ENCODE results near the gene SH2D3C.

Gene SH2D3C

GRCh38 chr9:127780126-127780885 is 1.8 kb upstream of the SH2D3C start:
- Histone ChIP-seq H3K27ac (ENCODE audit: low read depth, low read length, poor library complexity, severe bottlenecking) (peak overlapping the region; percentile 95), H3K79me2 (ENCODE audit: insufficient read depth, low read length) (no peaks in the 10 kb centered on the region; the same call in 1 of the 2 replicates), H3K27me3 (ENCODE audit: insufficient read depth, low read length) (no peaks in the 10 kb centered on the region), H3K4me2 (ENCODE audit: low read length) (no peak overlapping the region), H3K9me2 (ENCODE audit: low read depth, low read length) (no peaks in the 10 kb centered on the region), H3K4me1 (ENCODE audit: insufficient read depth, low read length, severe bottlenecking) (peaks cover 75% of the 10 kb centered on the region), H2AFZ (ENCODE audit: low read length) (no peak overlapping the region), H3K9ac (ENCODE audit: low read length) (no peak overlapping the region), H3K36me3 (ENCODE audit: insufficient read depth, low read length) (0 out of 2 replicates have a peak, but pooled peaks cover 4% of the 10 kb centered on the region), H3K9me3 (ENCODE audit: low read length) (no peaks in the 10 kb centered on the region), H3K4me3 (ENCODE audit: low read depth, low read length, poor library complexity, severe bottlenecking) (no peak overlapping the region), H4K20me1 (ENCODE audit: insufficient read depth, low read length) (no peaks in the 10 kb centered on the region), H3F3A (ENCODE audit: insufficient read depth, low read length) (0 out of 2 replicates have a peak, but pooled peaks cover 4% of the 10 kb centered on the region)
- TF ChIP-seq EZH2 (IDR thresholded peaks at IDR 0.05; ENCODE audit: borderline replicate concordance, low read length): no peak
- no peak for TF ChIP-seq CTCF (IDR thresholded peaks at IDR 0.05; ENCODE audit: low read length)

- TF ChIP-seq CTCF (IDR thresholded peaks at IDR 0.05; ENCODE audit: low read length) (no peak), EZH2 (IDR thresholded peaks at IDR 0.05; ENCODE audit: borderline replicate concordance, low read length) (no peak)
- Histone ChIP-seq H3K79me2 (ENCODE audit: insufficient read depth, low read length) (no peaks in the 10 kb centered on the region; the same call in 1 of the 2 replicates), H4K20me1 (ENCODE audit: insufficient read depth, low read length) (no peaks in the 10 kb centered on the region), H3K4me1 (ENCODE audit: insufficient read depth, low read length, severe bottlenecking) (peaks cover 69% of the 10 kb centered on the region), H3F3A (ENCODE audit: insufficient read depth, low read length) (0 out of 2 replicates have a peak, but pooled peaks cover 4% of the 10 kb centered on the region), H3K27ac (ENCODE audit: low read depth, low read length, poor library complexity, severe bottlenecking) (peak overlapping the region; percentile 95), H3K4me2 (ENCODE audit: low read length) (peak overlapping the region; percentile 71), H3K9me2 (ENCODE audit: low read depth, low read length) (no peaks in the 10 kb centered on the region), H3K36me3 (ENCODE audit: insufficient read depth, low read length) (0 out of 2 replicates have a peak, but pooled peaks cover 4% of the 10 kb centered on the region), H3K9me3 (ENCODE audit: low read length) (no peaks in the 10 kb centered on the region), H3K9ac (ENCODE audit: low read length) (peak overlapping the region; percentile 82), H3K27me3 (ENCODE audit: insufficient read depth, low read length) (no peaks in the 10 kb centered on the region), H3K4me3 (ENCODE audit: low read depth, low read length, poor library complexity, severe bottlenecking) (peak overlapping the region; percentile 71), H2AFZ (ENCODE audit: low read length) (no peak overlapping the region)
Measured at GRCh38 chr9:127779136-127779981, 893 bp upstream of the SH2D3C start.

- H3K27ac ChIP-seq (ENCODE audit: low read depth, low read length, poor library complexity, severe bottlenecking): peak overlapping the region; percentile 95
- peak overlapping the region; percentile 71 for H3K4me3 ChIP-seq (ENCODE audit: low read depth, low read length, poor library complexity, severe bottlenecking)
Measured at GRCh38 chr9:127777368-127777980, 992 bp downstream of the SH2D3C start.

More at GRCh38 chr9:127777368-127777980, 992 bp downstream of the SH2D3C start:
- Histone ChIP-seq H3K9me3 (ENCODE audit: low read length) (no peaks in the 10 kb centered on the region), H3K4me1 (ENCODE audit: insufficient read depth, low read length, severe bottlenecking) (peaks cover 67% of the 10 kb centered on the region), H3K9me2 (ENCODE audit: low read depth, low read length) (no peaks in the 10 kb centered on the region), H3F3A (ENCODE audit: insufficient read depth, low read length) (0 out of 2 replicates have a peak, but pooled peaks cover 1% of the 10 kb centered on the region), H2AFZ (ENCODE audit: low read length) (no peak overlapping the region), H3K4me2 (ENCODE audit: low read length) (peak overlapping the region; percentile 71), H4K20me1 (ENCODE audit: insufficient read depth, low read length) (no peaks in the 10 kb centered on the region), H3K9ac (ENCODE audit: low read length) (peak overlapping the region; percentile 82), H3K79me2 (ENCODE audit: insufficient read depth, low read length) (no peaks in the 10 kb centered on the region; the same call in 1 of the 2 replicates), H3K36me3 (ENCODE audit: insufficient read depth, low read length) (0 out of 2 replicates have a peak, but pooled peaks cover 4% of the 10 kb centered on the region), H3K27me3 (ENCODE audit: insufficient read depth, low read length) (no peaks in the 10 kb centered on the region)
- TF ChIP-seq EZH2 (IDR thresholded peaks at IDR 0.05; ENCODE audit: borderline replicate concordance, low read length): no peak
- no peak for TF ChIP-seq CTCF (IDR thresholded peaks at IDR 0.05; ENCODE audit: low read length)

Measured in OCI-LY1 (cell line).